H9 (cell line): ENCODE results near the gene KCNG2. TPM values are rescaled to one million over a fixed set of nuclear protein-coding genes. Genes with fewer than 3 reads are reported as not detected.

ENCODE experiments used
- DNase-seq: peaks from one replicate; pipeline ENCODE4 v3.0.0-alpha.2; 2017
- H2AFZ ChIP-seq: one replicate; pipeline ENCODE4 v1.6.1; 2013; ENCODE audit warnings: mild to moderate bottlenecking, low read length, control low read depth, moderate library complexity
- H2AK5ac ChIP-seq: 2 replicates; pipeline ENCODE4 v1.6.1; 2013; ENCODE audit warnings: low read length, control low read depth, mixed read lengths; ENCODE audit not compliant: insufficient read length
- H2BK120ac ChIP-seq: one replicate; pipeline ENCODE4 v1.6.1; 2013; ENCODE audit warnings: low read depth, mild to moderate bottlenecking, low read length, control low read depth, inconsistent platforms; ENCODE audit not compliant: poor library complexity, severe bottlenecking
- H2BK12ac ChIP-seq: 2 replicates; pipeline ENCODE4 v1.6.1; 2013; ENCODE audit warnings: low read length, control low read depth, mixed read lengths, low read depth; ENCODE audit not compliant: insufficient read length
- H2BK15ac ChIP-seq: 2 replicates; pipeline ENCODE4 v1.6.1; 2013; ENCODE audit warnings: low read depth, low read length, control low read depth
- H2BK20ac ChIP-seq: one replicate; pipeline ENCODE4 v1.6.1; 2013; ENCODE audit warnings: low read depth, mild to moderate bottlenecking, low read length, control low read depth, inconsistent platforms; ENCODE audit not compliant: poor library complexity, severe bottlenecking
- H2BK5ac ChIP-seq: 2 replicates; pipeline ENCODE4 v1.6.1; 2013; ENCODE audit warnings: low read length, control low read depth, mixed read lengths; ENCODE audit not compliant: insufficient read length
- H3K14ac ChIP-seq: 2 replicates; pipeline ENCODE4 v1.6.1; 2013; ENCODE audit warnings: low read length, control low read depth; ENCODE audit not compliant: insufficient read depth
- H3K18ac ChIP-seq: 2 replicates; pipeline ENCODE4 v1.6.1; 2013; ENCODE audit warnings: low read depth, mild to moderate bottlenecking, mixed read lengths, low read length, control low read depth; ENCODE audit not compliant: insufficient read length
- H3K23ac ChIP-seq: 2 replicates; pipeline ENCODE4 v1.6.1; 2013; ENCODE audit warnings: low read length, control low read depth, mixed read lengths, low read depth; ENCODE audit not compliant: insufficient read length
- H3K23me2 ChIP-seq: 2 replicates; pipeline ENCODE4 v1.6.1; 2013; ENCODE audit warnings: low read depth, mild to moderate bottlenecking, mixed read lengths, low read length, control low read depth; ENCODE audit not compliant: insufficient read length, poor library complexity, severe bottlenecking
- H3K27ac ChIP-seq: 2 replicates; pipeline ENCODE4 v1.5.1; 2013; ENCODE audit warnings: low read length, control low read depth, mixed read lengths, low read depth; ENCODE audit not compliant: insufficient read length
- H3K27me3 ChIP-seq: 2 replicates; pipeline ENCODE4 v1.6.1; 2013; ENCODE audit warnings: low read length, control low read depth, inconsistent platforms; ENCODE audit not compliant: insufficient read depth
- H3K4ac ChIP-seq: 2 replicates; pipeline ENCODE4 v1.6.1; 2013; ENCODE audit warnings: low read depth, mild to moderate bottlenecking, control low read depth, inconsistent platforms, low read length, moderate library complexity
- H3K4me1 ChIP-seq: 2 replicates; pipeline ENCODE4 v1.6.1; 2013; ENCODE audit warnings: low read length, control low read depth, inconsistent platforms; ENCODE audit not compliant: insufficient read depth
- H3K4me2 ChIP-seq: 2 replicates; pipeline ENCODE4 v1.6.1; 2013; ENCODE audit warnings: low read length, control low read depth, mixed read lengths; ENCODE audit not compliant: insufficient read length, insufficient read depth
- H3K56ac ChIP-seq: 2 replicates; pipeline ENCODE4 v1.6.1; 2013; ENCODE audit warnings: low read depth, mild to moderate bottlenecking, mixed read lengths, low read length, control low read depth; ENCODE audit not compliant: insufficient read length
- H3K79me1 ChIP-seq: 2 replicates; pipeline ENCODE4 v1.6.1; 2013; ENCODE audit warnings: low read depth, mild to moderate bottlenecking, moderate library complexity, low read length, control low read depth, inconsistent platforms; ENCODE audit not compliant: insufficient read depth, poor library complexity, severe bottlenecking
- H3K79me2 ChIP-seq: 2 replicates; pipeline ENCODE4 v1.6.1; 2013; ENCODE audit warnings: low read length, control low read depth, inconsistent platforms; ENCODE audit not compliant: insufficient read depth
- H3K9ac ChIP-seq: 2 replicates; pipeline ENCODE4 v1.6.1; 2013; ENCODE audit warnings: low read length, control low read depth, mixed read lengths; ENCODE audit not compliant: insufficient read length; ENCODE audit errors: extremely low read depth
- H3K9me3 ChIP-seq: one replicate; pipeline ENCODE4 v1.6.1; 2013; ENCODE audit warnings: low read depth, low read length, inconsistent platforms; ENCODE audit not compliant: control insufficient read depth
- H3T11ph ChIP-seq: one replicate; pipeline ENCODE4 v1.6.1; 2013; ENCODE audit warnings: mild to moderate bottlenecking, low read length, control low read depth, inconsistent platforms
- H4K20me1 ChIP-seq: one replicate; pipeline ENCODE4 v1.6.1; 2013; ENCODE audit not compliant: control insufficient read depth, insufficient read length, insufficient read depth
- H4K5ac ChIP-seq: 2 replicates; pipeline ENCODE4 v1.6.1; 2013; ENCODE audit warnings: low read depth, mild to moderate bottlenecking, mixed read lengths, low read length, control low read depth; ENCODE audit not compliant: insufficient read length
- H4K8ac ChIP-seq: replicated peaks from 2 replicates; pipeline ENCODE4 v1.6.1; 2013; ENCODE audit warnings: low read length, control low read depth, mixed read lengths, low read depth; ENCODE audit not compliant: insufficient read length
- H4K91ac ChIP-seq: 2 replicates; pipeline ENCODE4 v1.6.1; 2013; ENCODE audit warnings: low read depth, mild to moderate bottlenecking, moderate library complexity, mixed read lengths, low read length, control low read depth; ENCODE audit not compliant: insufficient read length
- H3K27ac Mint-ChIP-seq, 3 experiments: 2 replicates in 2 of 3; 3 replicates in 1 of 3; pipeline ENCODE4 v1.8.0; 2020 to 2021; ENCODE audit warnings: mixed read lengths in 3 of 3, mild to moderate bottlenecking in 1 of 3, moderate library complexity in 1 of 3
- H3K27me3 Mint-ChIP-seq: 2 replicates; pipeline ENCODE4 v1.8.0; 2021; ENCODE audit warnings: low read depth, mild to moderate bottlenecking, moderate library complexity, mixed read lengths
- H3K36me3 Mint-ChIP-seq, 3 experiments: 2 replicates in 2 of 3; 3 replicates in 1 of 3; pipeline ENCODE4 v1.8.0; 2020 to 2021; ENCODE audit warnings: low read depth in 3 of 3, mixed read lengths in 3 of 3; ENCODE audit not compliant: insufficient read depth in 1 of 3
- H3K4me1 Mint-ChIP-seq, 2 experiments: 2 replicates each; pipeline ENCODE4 v1.8.0; 2020; ENCODE audit warnings: mixed read lengths in 2 of 2
- H3K4me3 Mint-ChIP-seq, 2 experiments: 2 replicates in 1 of 2; 3 replicates in 1 of 2; pipeline ENCODE4 v1.8.0; 2020 to 2021; ENCODE audit warnings: mild to moderate bottlenecking in 2 of 2, mixed read lengths in 2 of 2, moderate library complexity in 1 of 2
- H3K9me3 Mint-ChIP-seq, 2 experiments: 2 replicates in 1 of 2; 3 replicates in 1 of 2; pipeline ENCODE4 v1.8.0; 2020; ENCODE audit warnings: mild to moderate bottlenecking in 2 of 2, mixed read lengths in 2 of 2, moderate library complexity in 1 of 2
- WGBS: extraction: QIAGEN DNeasy Blood & Tissue Kit; methylation state at CpG from one replicate; pipeline ENCODE4 v1.1.7; 2013; ENCODE audit warnings: missing lambda C conversion rate, low lambda C conversion rate, mixed read lengths; ENCODE audit not compliant: insufficient read length; ENCODE audit errors: extremely low coverage; 5-methylcytosine and 5-hydroxymethylcytosine counted together
- total RNA-seq: library from RNA; stranded (reverse); gene quantifications from 2 replicates; pipeline ENCODE4 v1.2.1, GENCODE V29; 2021
- TF ChIP-seq, protein P1 (sequence below): fragments of 200-600 bp; sonication (generic); conservative IDR thresholded peaks from 3 replicates; pipeline ENCODE4 v1.8.0; 2021; ENCODE audit warnings: antibody characterized with exemption, mild to moderate bottlenecking

The KCNG2 gene
- total RNA-seq, 1 experiment from 2014 or later = 0.15 TPM

DNA sequence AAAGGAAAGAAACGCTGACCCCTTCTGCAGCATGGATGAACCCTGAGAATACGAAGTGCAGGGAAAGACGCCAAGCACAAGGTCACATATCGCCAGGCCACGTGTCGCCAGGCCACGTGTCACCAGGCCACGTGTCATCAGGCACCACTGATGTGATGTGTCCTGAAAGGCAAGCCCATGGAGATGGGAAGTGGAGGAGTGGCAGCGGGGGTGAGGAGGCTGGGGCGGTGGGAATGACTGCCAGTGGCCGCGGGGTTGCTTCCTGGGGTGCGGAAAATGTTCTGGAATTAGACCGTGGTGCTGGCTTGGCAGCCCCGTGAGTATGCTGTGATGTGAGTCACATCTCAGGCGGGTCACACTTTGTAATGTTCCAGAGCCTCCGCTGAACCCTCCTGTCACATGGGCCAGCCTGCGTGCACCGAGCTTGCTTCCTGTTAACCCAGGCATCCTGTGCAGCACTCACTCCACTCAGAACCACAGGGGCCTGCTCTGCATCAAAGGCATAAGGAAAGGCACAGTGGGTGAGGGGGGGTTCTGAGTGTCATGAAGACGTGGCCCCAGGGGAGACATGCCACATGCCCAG lies 114.8 kb downstream of the KCNG2 start:
- peaks cover 0 to 23% (median 7%) of the 10 kb centered on the region in 3 experiments; a peak in 4 of 7 replicates for H3K36me3 Mint-ChIP-seq

More for the DNA sequence above, 114.8 kb downstream of the KCNG2 start:
- Histone ChIP-seq H4K91ac (no peak overlapping the region), H2BK120ac (no peak overlapping the region), H3K4me2 (no peak overlapping the region), H2BK20ac (no peak overlapping the region), H3K9me3 (no peaks in the 10 kb centered on the region), H4K8ac (no peak overlapping the region), H2BK15ac (no peak overlapping the region), H3K4me1 (no peaks in the 10 kb centered on the region), H3K4ac (no peak overlapping the region), H3K27ac (no peak overlapping the region), H4K20me1 (no peaks in the 10 kb centered on the region), H3K18ac (no peak overlapping the region), H3T11ph (no peak overlapping the region), H3K14ac (no peak overlapping the region), H2BK5ac (no peak overlapping the region), H3K79me1 (no peaks in the 10 kb centered on the region), H3K23ac (no peak overlapping the region), H4K5ac (no peak overlapping the region), H2AK5ac (no peak overlapping the region), H2BK12ac (no peak overlapping the region), H3K79me2 (no peaks in the 10 kb centered on the region), H3K27me3 (no peaks in the 10 kb centered on the region), H2AFZ (no peak overlapping the region), H3K56ac (no peak overlapping the region), H3K23me2 (no peaks in the 10 kb centered on the region), H3K9ac (no peak overlapping the region)
- Mint-ChIP-seq H3K4me3 (no peak overlapping the region), H3K9me3 (peaks cover 0 to 4% of the 10 kb centered on the region in 2 experiments; a peak in 1 of 5 replicates), H3K27ac (no peak overlapping the region), H3K4me1 (peaks cover 4 to 17% of the 10 kb centered on the region in 2 experiments; a peak in 3 of 4 replicates), H3K27me3 (peaks cover 11% of the 10 kb centered on the region)
- no CpG with 5 or more reads among the region's 20 CpGs for WGBS
- peak; percentile 18 for DNase-seq
- TF ChIP-seq, protein P1, sequence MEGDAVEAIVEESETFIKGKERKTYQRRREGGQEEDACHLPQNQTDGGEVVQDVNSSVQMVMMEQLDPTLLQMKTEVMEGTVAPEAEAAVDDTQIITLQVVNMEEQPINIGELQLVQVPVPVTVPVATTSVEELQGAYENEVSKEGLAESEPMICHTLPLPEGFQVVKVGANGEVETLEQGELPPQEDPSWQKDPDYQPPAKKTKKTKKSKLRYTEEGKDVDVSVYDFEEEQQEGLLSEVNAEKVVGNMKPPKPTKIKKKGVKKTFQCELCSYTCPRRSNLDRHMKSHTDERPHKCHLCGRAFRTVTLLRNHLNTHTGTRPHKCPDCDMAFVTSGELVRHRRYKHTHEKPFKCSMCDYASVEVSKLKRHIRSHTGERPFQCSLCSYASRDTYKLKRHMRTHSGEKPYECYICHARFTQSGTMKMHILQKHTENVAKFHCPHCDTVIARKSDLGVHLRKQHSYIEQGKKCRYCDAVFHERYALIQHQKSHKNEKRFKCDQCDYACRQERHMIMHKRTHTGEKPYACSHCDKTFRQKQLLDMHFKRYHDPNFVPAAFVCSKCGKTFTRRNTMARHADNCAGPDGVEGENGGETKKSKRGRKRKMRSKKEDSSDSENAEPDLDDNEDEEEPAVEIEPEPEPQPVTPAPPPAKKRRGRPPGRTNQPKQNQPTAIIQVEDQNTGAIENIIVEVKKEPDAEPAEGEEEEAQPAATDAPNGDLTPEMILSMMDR = no peak
